T1000 (cell line): ENCODE measurements around the gene HMCN1.

ENCODE experiments used
- DNase-seq: peaks from one replicate; lab custom pipeline; 2025; ENCODE audit warnings: mixed read lengths; lab: John Stamatoyannopoulos, UW

HMCN1 gene

GRCh38 chr1:185804608-185805007 lies 70.4 kb downstream of the HMCN1 start:
- no peak for DNase-seq

- no peak for DNase-seq
Observed at GRCh38 chr1:185807275-185807674, 73.1 kb downstream of the HMCN1 start.

- no peak for DNase-seq
Observed at GRCh38 chr1:185808631-185809030, 74.4 kb downstream of the HMCN1 start.

- DNase-seq: no peak
Observed at GRCh38 chr1:185811073-185811709, 77.0 kb downstream of the HMCN1 start.

- no peak for DNase-seq
Observed at GRCh38 chr1:185812934-185813333, 78.7 kb downstream of the HMCN1 start.

GRCh38 chr1:185813401-185813979 lies 79.3 kb downstream of the HMCN1 start:
- DNase-seq: no peak

- DNase-seq: no peak
Observed at GRCh38 chr1:185816460-185816859, 82.3 kb downstream of the HMCN1 start.

GRCh38 chr1:185819798-185820197 lies 85.6 kb downstream of the HMCN1 start:
- no peak for DNase-seq

- DNase-seq: no peak
Observed at GRCh38 chr1:185821612-185822385, 87.6 kb downstream of the HMCN1 start.

GRCh38 chr1:185823467-185823866 lies 89.3 kb downstream of the HMCN1 start:
- DNase-seq: no peak

- no peak for DNase-seq
Observed at GRCh38 chr1:185824106-185824505, 89.9 kb downstream of the HMCN1 start.

GRCh38 chr1:185825556-185825955 lies 91.4 kb downstream of the HMCN1 start:
- DNase-seq: no peak

GRCh38 chr1:185834371-185834905 lies 100.2 kb downstream of the HMCN1 start:
- DNase-seq: no peak

GRCh38 chr1:185835191-185835590 lies 101.0 kb downstream of the HMCN1 start:
- DNase-seq: no peak

- no peak for DNase-seq
Observed at GRCh38 chr1:185837711-185838110, 103.5 kb downstream of the HMCN1 start.

GRCh38 chr1:185838111-185838510 lies 103.9 kb downstream of the HMCN1 start:
- no peak for DNase-seq

- DNase-seq: no peak
Observed at GRCh38 chr1:185840880-185841279, 106.7 kb downstream of the HMCN1 start.

- DNase-seq: no peak
Observed at GRCh38 chr1:185843297-185843869, 109.2 kb downstream of the HMCN1 start.

- no peak for DNase-seq
Observed at GRCh38 chr1:185843986-185844385, 109.8 kb downstream of the HMCN1 start.

- no peak for DNase-seq
Observed at GRCh38 chr1:185846672-185847444, 112.7 kb downstream of the HMCN1 start.

- DNase-seq: no peak
Observed at GRCh38 chr1:185849014-185849413, 114.8 kb downstream of the HMCN1 start.

- DNase-seq: no peak
Observed at GRCh38 chr1:185850366-185850765, 116.2 kb downstream of the HMCN1 start.
